Ureter (tissue), 1 donor: Measurements from ENCODE around the gene KRIT1. TPM values are rescaled to one million over a fixed set of nuclear protein-coding genes. Genes with fewer than 3 reads are reported as not detected.
"Not testable (repeated sequence)": the region's sequence is repeated elsewhere in the genome, so short reads cannot be mapped to it uniquely, and the experiment has no call there.

Experiments used
- DNase-seq: peaks from one replicate; pipeline ENCODE4 v3.0.0-alpha.2; 2020; ENCODE audit warnings: low spot score
- total RNA-seq: library from RNA; stranded (reverse); gene quantifications from one replicate; pipeline ENCODE4 v1.2.4, GENCODE V29; 2023
- donor health status: DM: yes; HTN: yes; CAD: no.

The KRIT1 gene
- total RNA-seq, 1 donor from 2014 or later: 49.4 TPM

DNA sequence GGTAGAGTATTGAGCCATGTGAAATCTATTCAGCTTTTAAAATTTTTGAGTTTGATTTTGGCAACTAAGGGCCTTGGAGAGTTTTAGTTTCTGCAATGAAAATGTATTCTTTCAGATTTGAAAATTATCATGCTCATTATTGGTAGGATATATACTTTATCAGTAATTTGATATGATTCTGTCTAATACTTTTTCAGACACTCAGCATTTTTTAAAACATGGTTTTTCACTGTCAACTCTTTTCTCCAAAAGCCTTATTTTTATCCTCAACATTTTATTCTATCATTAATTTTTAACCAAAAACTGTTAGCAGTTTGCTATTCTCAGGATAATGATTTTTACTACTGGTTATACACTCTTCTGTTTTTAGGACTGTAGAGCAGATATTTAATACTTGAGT, 4.9 kb upstream of the KRIT1 start:
- no peak for DNase-seq

- no peak for DNase-seq
Observed at GRCh38 chr7:92246360-92247101, 817 bp upstream of the KRIT1 start.

DNA sequence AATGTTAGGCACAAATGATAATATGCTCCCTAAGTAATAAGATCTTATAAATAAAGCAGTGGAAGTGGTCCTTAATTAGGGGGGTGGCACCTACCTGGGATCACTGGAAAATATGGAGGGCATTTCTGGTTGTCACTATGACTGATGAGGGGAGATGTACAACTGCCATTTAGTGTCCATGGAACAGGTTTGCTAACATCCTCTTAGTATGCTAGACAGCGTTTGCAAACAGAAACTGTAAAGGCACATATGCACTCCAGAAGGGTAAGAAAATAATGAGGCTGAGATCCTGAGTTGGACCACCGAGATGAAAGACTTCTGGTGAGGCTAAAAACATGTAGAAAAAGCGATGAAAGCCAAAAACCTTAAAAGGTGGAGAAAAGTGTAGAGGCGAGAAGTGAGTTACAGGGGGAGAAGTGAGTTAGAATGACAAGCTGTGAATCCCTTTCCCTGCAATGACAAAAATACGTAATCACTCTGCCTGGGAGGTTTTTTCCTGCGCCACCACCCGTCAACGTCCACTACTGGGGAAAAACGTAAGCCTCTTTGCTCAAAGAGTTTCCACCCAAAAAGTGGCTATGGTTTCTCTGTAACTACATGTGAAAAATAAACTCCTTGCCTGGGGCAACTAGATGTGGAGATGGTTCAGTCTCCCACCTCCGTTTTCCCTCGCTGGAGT, 767 bp downstream of the KRIT1 start:
- no peak for DNase-seq

DNA sequence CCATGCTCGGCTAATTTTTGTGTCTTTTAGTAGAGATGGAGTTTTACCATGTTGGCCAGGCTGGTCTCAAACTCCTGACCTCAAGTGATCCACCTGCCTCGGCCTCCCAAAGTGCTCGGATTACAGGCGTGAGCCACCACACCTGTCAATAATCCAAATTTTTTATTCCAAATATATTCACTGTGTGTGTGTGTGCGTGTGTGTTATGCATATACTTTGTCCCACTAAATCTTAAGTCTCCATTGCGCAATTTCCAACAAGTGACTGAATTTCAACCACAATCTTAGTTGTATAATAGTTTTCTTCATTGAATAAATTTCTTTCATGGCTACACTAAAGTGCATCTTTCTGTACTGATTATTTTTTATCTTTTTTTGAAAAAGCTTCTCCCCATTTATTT, 2.7 kb downstream of the KRIT1 start:
- DNase-seq: no peak

DNA sequence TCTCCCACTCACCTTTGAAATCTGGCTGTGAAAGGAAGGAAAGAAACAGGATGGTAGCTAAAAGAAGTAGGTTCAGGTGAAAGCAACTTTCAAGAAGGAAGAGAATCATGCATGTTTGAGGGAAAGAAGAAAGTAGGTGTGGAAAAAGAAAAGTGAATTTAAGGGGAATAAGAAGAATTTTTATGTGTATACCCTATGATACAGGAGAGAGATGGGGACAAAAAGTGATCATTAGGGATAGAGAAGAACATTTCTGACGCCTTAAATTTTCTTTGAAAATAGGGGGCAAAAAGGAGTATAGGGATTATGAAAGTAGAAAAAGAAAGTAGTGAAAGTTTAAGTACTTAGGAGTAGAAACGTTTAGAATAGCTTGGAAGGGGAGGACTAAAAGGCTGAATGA, 15.2 kb downstream of the KRIT1 start:
- DNase-seq: no peak

GRCh38 chr7:92228742-92229141, 17.0 kb downstream of the KRIT1 start:
- no peak for DNase-seq

- no peak for DNase-seq
Observed at GRCh38 chr7:92228100-92228499, 17.6 kb downstream of the KRIT1 start.

DNA sequence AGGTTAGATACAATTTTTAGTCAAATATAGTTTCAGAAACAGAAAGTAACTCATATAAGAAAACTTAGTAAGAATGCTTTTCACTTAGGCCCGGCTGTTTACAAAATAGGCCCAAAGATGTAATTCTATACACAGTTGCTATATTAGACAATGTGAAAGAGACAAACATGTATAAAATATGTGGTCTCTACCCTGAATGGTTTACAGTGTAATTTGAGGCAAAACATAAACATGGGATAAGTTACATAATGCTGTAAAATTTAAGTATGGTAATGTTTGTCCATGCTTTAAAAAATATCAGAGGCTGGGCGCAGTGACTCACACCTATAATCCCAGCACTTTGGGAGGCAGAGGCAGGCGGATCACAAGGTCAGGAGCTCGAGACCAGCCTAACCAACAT, 18.7 kb downstream of the KRIT1 start:
- no peak for DNase-seq

DNA sequence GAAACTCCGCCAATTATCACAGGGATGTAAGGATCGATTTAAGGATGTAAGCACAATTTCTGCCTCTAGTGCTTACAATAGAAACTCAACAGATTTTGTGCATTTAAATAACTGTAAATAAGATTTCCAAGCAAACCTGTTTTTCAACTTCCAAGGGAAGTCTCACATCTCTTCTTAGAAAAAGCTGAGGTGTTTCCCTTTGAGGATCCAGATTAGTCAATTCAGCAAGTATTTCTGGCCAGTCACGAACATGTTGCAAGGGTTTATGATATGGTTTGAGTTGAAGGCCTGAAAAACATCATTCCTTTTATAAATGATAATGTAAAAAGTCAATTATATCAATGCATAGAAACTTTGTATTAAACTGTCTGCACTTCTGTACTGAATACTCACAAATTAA, 23.9 kb downstream of the KRIT1 start:
- no peak for DNase-seq

GRCh38 chr7:92206672-92207071, 39.0 kb downstream of the KRIT1 start:
- DNase-seq: no peak

- DNase-seq: no peak
Observed at GRCh38 chr7:92205987-92206386, 39.7 kb downstream of the KRIT1 start.

DNA sequence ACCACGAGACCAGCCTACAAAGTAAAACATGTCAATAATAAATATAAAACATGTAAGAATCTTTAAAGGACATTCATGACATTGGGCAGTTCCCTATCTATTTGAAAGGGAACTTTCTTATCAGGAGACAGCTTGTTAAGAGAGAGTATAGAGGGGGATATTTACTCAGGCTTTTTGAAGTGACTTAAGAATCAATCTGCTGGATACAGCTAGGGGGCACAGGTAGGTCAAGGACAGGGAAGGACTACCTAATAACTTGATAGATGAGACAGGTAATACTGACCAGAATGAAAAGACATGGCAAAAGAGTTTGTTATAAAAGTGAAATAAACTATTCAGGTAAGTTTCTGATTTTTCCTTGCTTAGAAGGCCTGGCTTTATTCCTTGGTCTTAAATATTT, 44.9 kb downstream of the KRIT1 start:
- no peak for DNase-seq

DNA sequence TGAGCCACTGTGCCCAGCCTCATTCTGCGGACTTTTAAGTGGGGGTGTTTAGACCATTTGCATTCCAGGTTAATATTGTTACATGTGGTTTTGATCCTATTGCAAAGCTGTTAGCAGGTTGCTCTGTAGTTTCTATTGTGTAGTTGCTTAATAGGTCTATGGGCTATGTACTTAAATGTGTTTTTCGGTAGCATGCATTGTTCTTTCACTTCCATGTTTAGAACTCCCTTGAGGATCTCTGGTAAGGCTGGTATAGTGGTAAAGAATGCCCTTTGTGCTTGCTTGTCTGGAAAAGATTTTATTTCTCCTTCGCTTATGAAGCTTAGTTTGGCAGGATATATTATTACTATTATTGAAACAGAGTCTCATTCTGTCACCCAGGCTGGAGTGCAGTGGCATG, 53.4 kb downstream of the KRIT1 start:
- DNase-seq: no peak

DNA sequence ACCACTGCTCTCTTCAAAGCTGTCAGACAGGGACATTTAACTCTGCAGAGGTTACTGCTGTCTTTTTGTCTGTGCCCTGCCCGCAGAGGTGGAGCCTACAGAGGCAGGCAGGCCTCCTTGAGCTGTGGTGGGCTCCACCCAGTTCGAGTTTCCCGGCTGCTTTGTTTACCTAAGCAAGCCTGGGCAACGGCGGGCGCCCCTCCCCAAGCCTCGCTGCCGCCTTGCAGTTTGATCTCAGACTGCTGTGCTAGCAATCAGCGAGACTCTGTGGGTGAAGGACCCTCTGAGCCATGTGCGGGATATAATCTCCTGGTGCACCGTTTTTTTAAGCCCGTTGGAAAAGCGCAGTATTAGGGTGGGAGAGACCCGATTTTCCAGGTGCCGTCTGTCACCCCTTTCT, 56.5 kb downstream of the KRIT1 start:
- not testable (repeated sequence) for DNase-seq

DNA sequence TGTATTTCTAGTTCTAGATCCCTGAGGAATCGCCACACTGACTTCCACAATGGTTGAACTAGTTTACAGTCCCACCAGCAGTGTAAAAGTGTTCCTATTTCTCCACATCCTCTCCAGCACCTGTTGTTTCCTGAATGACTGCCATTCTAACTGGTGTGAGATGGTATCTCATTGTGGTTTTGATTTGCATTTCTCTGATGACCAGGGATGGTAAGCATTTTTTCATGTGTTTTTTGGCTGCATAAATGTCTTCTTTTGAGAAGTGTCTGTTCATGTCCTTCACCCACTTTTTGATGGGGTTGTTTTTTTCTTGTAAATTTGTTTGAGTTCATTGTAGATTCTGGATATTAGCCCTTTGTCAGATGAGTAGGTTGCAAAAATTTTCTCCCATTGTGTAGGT, 61.4 kb downstream of the KRIT1 start:
- not testable (repeated sequence) for DNase-seq

- peak; percentile 88 for DNase-seq
Observed at GRCh38 chr7:92178928-92179924, 66.5 kb downstream of the KRIT1 start, which contains the start of gene LRRD1. TSS of gene LRRD1 (minus strand) at chr7:92179142. CDS start at chr7:92165202, 13,940 bp downstream.

GRCh38 chr7:92177362-92177761, 68.4 kb downstream of the KRIT1 start:
- DNase-seq: no peak

DNA sequence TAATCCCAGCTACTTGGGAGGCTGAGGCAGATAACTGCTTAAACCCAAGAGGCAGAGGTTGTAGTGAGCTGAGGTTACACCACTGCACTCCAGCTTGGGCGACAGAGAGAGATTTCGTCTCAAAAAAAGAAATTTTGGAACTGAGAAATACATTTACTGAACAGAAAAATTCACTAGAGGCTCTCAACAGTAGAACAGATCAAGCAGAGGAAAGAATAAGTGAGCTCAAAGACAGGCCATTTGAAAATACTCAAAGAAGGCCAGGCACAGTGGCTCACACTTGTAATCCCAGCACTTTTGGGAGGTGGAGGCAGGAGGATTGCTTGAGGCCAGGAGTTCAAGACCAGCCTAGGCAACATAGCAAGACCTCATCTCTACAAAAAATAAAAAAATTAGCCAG, 76.2 kb downstream of the KRIT1 start:
- DNase-seq: not testable (repeated sequence)

DNA sequence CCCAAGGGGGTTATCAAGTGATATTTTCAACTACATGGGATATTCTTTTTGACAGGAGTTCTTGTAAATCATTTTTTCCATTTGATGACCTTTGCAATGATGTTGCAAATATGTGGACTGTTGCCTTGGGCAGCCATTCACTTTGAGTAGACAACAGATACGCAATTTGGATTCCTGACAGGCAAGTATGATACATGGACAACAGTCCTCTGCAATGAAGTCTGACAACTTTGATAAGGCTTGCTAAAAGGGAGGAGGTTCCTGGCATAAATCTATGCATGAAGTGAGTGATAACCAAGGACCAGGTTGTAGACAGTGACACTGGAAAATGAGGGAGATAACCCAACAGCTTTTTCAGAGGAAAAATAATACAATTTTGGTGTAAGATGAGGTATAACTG, 84.4 kb downstream of the KRIT1 start:
- DNase-seq: no peak

DNA sequence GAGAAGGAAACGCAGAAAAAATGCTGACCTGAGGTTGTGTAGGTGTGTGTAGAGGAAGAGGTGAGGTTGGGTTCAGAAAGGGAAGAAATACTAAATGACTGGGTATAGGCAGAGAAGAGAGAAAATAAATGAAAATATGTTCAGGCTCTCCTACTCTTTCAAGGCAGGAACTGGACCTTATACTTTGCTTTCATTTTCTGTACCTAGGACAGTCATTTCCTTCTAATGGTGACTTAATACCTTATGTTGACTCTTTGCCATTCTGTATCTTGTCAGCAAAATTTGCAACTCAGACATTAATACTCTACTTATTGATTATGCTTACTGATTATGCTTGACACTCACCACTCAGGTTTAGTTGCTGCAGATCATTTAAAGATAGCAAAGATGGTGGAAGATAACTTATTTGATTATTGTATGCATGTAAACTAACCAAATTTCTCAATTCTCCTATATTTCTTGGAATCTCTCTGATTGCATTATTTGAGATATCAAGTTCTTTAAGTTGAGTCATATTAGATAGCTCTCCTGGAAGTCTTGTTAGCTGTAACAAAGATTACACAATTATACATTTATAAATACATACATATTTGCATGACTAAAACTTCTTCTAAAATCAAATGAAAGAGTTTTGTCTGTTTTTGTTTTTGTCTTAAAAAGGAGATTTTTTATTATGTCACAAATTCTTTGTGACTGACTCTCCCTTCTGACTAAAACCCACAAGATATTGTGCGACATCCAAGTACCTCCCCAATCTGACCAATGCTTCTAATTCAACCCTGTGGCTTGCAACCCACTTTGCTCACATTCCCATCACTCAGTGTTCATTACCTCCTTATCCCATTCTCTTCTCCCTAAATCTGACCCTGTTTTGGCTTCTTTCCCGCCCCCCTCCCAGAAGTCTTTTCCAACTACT, 86.8 kb downstream of the KRIT1 start:
- no peak for DNase-seq

DNA sequence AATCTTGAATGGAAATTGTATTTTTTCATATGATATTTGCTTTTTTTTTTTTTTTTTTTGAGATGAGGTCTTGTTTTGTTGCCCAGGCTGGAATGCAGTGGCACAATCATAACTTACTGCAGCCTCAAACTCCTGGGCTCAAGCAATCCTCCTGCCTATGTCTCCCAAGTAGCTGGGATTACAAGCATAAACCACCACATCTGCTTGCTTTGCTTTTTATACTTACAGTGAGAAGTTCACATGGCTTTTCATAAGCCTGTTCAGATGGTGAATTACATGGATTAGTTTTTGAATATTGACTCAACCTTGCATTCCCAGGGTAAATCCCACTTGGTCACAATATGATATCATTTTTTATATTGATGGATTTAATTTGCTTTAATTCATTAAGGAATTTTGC, 88.7 kb downstream of the KRIT1 start:
- DNase-seq: no peak
